AG04450 (cell line): Measurements from ENCODE around the gene NDUFA6. TPM values are rescaled to one million over a fixed set of nuclear protein-coding genes. Genes with fewer than 3 reads are reported as not detected.

ENCODE experiments used
- CTCF ChIA-PET: fragments of 300-600, 350-600 bp; formaldehyde crosslinking; extraction: SDS; loops from one replicate; lab custom pipeline; 2022; ENCODE audit warnings: antibody characterized with exemption, inconsistent platforms; lab: Charles Lee
- POLR2A ChIA-PET: fragments of 350-600 bp; formaldehyde crosslinking; extraction: SDS; loops from one replicate; lab custom pipeline; 2021; ENCODE audit warnings: antibody characterized with exemption, inconsistent platforms; lab: Yijun Ruan, JAX
- DNase-seq: peaks from one replicate; pipeline ENCODE4 v3.0.0-alpha.2; 2011; ENCODE audit warnings: low read depth, low spot score
- H3K27ac ChIP-seq: one replicate; pipeline ENCODE4 v1.5.1; 2012; ENCODE audit warnings: low read depth, low read length, control low read depth
- H3K27me3 ChIP-seq: one replicate; pipeline ENCODE4 v1.6.0; 2012; ENCODE audit warnings: low read length; ENCODE audit not compliant: control insufficient read depth, insufficient read depth
- H3K4me3 ChIP-seq: 2 replicates; pipeline ENCODE4 v1.5.1; 2011; ENCODE audit warnings: mild to moderate bottlenecking, low read depth, low read length, control low read depth
- H3K9me3 ChIP-seq: 2 replicates; pipeline ENCODE4 v1.5.1; 2012; ENCODE audit warnings: low read length; ENCODE audit not compliant: control insufficient read depth, insufficient read depth
- CTCF ChIP-seq: IDR thresholded peaks from 2 replicates; pipeline ENCODE4 v1.5.1; 2011; ENCODE audit warnings: low read depth, low read length, control low read depth, inconsistent platforms
- polyA plus RNA-seq: library from polyadenylated mRNA; depleted of rRNA; stranded (reverse); fragments of >200 nt; gene quantifications from 2 replicates; pipeline ENCODE4 v1.2.3, GENCODE V29; 2011

The NDUFA6 gene
- polyA plus RNA-seq, 1 experiment = 103 TPM

- no peaks in the 10 kb centered on the region for H3K9me3 ChIP-seq
- no peak for DNase-seq
- CTCF ChIA-PET = no interaction called here
- no peak overlapping the region for H3K4me3 ChIP-seq
- no peak for TF ChIP-seq CTCF
- H3K27ac ChIP-seq = no peak overlapping the region
- POLR2A ChIA-PET = no interaction called here
- H3K27me3 ChIP-seq = no peaks in the 10 kb centered on the region
These were observed 23.6 kb downstream of the NDUFA6 start for GRCh38 chr22:42066937-42067336.

DNA sequence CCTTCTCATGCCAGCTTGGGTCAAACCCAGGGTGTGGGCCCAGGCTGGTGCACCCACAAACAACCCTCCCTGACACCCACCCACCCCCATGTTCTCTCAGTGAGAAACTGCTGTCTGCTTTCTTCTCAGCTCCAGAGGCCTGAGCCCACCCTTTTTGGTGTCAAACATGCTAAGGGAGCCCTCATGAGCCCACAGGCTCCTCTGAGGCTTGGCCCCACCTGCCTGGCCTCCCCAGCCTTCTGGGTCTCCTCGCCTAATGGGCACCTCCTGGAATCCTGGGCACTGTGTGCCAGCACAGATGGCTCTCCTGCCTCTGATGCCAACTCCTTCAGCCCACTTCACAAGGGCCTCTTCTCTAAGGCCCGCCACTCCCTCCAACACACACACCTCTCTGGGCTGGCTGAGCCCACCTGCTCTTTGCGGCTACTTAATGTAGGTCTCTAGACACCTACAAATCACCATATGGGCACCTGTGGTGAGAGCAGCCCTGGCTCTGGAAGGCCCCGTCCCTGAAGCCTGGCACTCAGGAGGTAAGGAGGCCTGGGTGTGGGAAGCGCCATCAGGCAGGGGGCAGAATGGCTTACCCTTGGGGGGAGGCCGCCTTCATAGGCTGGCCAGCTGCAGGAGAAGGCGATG lies 24.3 kb downstream of the NDUFA6 start:
- Histone ChIP-seq H3K4me3 (no peak overlapping the region), H3K27ac (no peak overlapping the region), H3K9me3 (no peaks in the 10 kb centered on the region), H3K27me3 (no peaks in the 10 kb centered on the region)
- ChIA-PET POLR2A (no interaction called here), CTCF (no interaction called here)
- TF ChIP-seq CTCF = no peak
- no peak for DNase-seq

- Histone ChIP-seq H3K9me3 (no peaks in the 10 kb centered on the region), H3K27me3 (no peaks in the 10 kb centered on the region), H3K27ac (no peak overlapping the region), H3K4me3 (no peak overlapping the region)
- POLR2A ChIA-PET = no interaction called here
- CTCF ChIA-PET = no interaction called here
- DNase-seq = no peak
- TF ChIP-seq CTCF = no peak
These were observed 25.0 kb downstream of the NDUFA6 start for GRCh38 chr22:42065438-42066125.

GRCh38 chr22:42064629-42065028 lies 25.9 kb downstream of the NDUFA6 start:
- ChIA-PET CTCF (interaction anchor here (1.0 kb wide), 1 partner anchor 124 kb away, joined by 4 read pairs; no protein-coding TSS in a partner anchor), POLR2A (no interaction called here)
- Histone ChIP-seq H3K27ac (no peak overlapping the region), H3K9me3 (no peaks in the 10 kb centered on the region), H3K4me3 (no peak overlapping the region), H3K27me3 (no peaks in the 10 kb centered on the region)
- no peak for TF ChIP-seq CTCF
- no peak for DNase-seq

DNA sequence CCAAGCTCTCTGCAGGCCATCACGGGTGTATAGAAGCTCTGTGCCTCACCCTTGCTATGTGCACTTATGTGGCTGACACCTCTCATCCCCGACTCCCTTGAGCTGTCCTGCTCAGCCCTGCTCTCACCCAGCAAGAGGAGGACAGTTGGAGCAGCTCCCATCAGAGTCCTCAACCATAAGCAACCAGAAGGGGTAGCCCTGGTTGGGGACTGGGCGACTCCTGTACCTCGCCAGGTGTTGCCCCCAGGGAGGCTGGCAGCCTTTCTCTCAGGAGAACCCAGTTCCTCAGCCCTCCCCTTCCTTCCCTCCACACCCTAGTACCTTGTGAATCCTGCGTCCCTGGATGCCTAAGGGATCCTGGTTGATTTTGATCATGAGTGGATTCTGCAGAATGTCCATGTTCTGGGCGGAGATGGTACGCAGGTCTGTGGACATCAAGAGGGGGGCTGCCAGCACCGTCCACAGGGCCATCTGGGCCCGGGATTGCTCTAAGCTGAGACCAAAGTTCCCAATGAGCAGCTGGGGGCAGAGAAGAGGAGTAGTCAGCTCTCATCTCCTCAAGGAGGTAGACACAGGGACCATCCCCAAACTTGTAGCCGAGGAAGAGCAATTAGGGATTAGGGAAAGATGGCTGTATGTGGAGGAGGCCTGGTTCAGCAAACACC lies 27.9 kb downstream of the NDUFA6 start:
- DNase-seq = no peak
- Histone ChIP-seq H3K27ac (no peak overlapping the region), H3K9me3 (no peaks in the 10 kb centered on the region), H3K4me3 (no peak overlapping the region), H3K27me3 (no peaks in the 10 kb centered on the region)
- POLR2A ChIA-PET = no interaction called here
- CTCF ChIA-PET = no interaction called here
- no peak for TF ChIP-seq CTCF
